Endometrial microvascular endothelial cells (primary cell): ENCODE data around the gene EPG5. TPM values are rescaled to one million over a fixed set of nuclear protein-coding genes. Genes with fewer than 3 reads are reported as not detected.
"Not testable (repeated sequence)": the region's sequence is repeated elsewhere in the genome, so short reads cannot be mapped to it uniquely, and the experiment has no call there.

Source experiments
- in situ Hi-C: cut with HindIII; loops from 2 replicates; pipeline ENCODE4 v1.10.0; 2017; ENCODE audit warnings: low sequenced_read_pairs, low pct_unique_long_range_greater_than_20kb; ENCODE audit errors: inconsistent ontology term
- total RNA-seq: library from RNA; depleted of rRNA; stranded (reverse); fragments of >200 nt; gene quantifications from one replicate; pipeline ENCODE4 v1.2.3, GENCODE V29; 2015; ENCODE audit errors: inconsistent ontology term

EPG5 gene
- total RNA-seq, 1 donor from 2014 or later: 21.0 TPM

GRCh38 chr18:45984546-45985235 lies 17.6 kb upstream of the EPG5 start:
- in situ Hi-C loops: no loop called here

DNA sequence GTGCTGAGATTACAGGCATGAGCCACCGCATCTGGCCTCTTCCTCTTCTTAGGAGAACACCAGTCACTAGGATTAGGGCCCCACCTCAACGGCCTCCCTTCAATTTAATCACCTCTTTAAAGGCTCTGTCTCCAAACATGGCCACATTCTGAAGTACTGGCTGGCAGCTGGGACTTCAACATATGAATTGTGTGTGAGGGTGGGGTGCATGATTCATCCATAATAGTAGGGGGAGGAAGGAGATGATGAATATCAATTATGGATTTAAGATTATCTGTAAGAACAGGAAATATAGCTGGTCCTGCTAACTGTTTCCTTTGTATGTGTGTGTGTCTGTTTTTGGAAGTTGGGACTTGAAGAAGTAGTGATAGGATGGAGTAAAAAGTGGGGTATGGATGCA lies 14.7 kb upstream of the EPG5 start:
- in situ Hi-C loops: no loop called here

DNA sequence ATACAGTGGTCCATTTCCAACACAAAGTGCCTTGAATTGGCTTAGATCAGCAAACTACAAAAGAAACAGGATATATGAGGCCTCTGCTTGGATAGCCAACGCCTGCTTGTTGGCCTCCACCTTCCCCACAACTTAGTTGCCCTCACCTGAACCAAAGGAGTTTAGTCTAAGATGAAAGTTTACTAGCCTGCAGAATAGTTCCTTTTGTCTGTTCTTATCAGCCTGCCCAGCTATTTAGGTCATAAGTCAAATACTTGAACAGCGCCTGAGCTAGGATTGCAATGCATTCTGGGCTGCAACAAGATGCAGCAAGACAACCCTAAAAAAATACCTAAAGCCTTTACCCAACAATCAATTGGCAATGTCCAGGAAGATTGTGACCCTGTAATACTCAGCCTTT lies 13.1 kb upstream of the EPG5 start:
- in situ Hi-C loops: no loop called here

- in situ Hi-C loops: no loop called here
These were observed 11.0 kb upstream of the EPG5 start for GRCh38 chr18:45978084-45978483.

GRCh38 chr18:45976974-45977373 lies 9.8 kb upstream of the EPG5 start:
- in situ Hi-C loops: no loop called here

GRCh38 chr18:45976566-45976965 lies 9.4 kb upstream of the EPG5 start:
- in situ Hi-C loops: no loop called here

GRCh38 chr18:45974088-45974536 lies 7.0 kb upstream of the EPG5 start:
- in situ Hi-C loops: no loop called here

- in situ Hi-C loops: not testable (repeated sequence)
These were observed 2.2 kb downstream of the EPG5 start for GRCh38 chr18:45964913-45965312.

GRCh38 chr18:45962866-45963265 lies 4.3 kb downstream of the EPG5 start:
- in situ Hi-C loops: no loop called here

GRCh38 chr18:45962461-45962860 lies 4.7 kb downstream of the EPG5 start:
- in situ Hi-C loops: no loop called here

- in situ Hi-C loops: not testable (repeated sequence)
These were observed 7.6 kb downstream of the EPG5 start for GRCh38 chr18:45959484-45959883.

DNA sequence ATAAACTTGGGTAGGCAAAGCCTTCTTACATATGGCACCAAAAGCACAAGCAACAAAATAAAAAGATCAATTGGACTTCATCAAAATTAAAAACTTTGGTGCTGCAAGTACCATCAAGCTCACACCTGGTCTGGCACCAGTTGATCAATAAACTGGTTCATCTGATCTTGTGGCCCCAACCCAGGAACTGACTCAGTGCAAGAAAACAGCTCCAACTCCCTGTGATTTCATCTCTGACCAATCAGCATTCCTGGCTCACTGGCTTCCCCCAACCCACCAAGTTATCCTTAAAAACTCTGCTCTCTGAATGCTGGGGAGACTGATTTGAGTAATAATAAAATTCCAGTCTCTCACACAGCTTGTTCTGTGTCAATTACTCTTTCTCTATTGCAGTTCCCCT lies 8.4 kb downstream of the EPG5 start:
- in situ Hi-C loops: no loop called here

DNA sequence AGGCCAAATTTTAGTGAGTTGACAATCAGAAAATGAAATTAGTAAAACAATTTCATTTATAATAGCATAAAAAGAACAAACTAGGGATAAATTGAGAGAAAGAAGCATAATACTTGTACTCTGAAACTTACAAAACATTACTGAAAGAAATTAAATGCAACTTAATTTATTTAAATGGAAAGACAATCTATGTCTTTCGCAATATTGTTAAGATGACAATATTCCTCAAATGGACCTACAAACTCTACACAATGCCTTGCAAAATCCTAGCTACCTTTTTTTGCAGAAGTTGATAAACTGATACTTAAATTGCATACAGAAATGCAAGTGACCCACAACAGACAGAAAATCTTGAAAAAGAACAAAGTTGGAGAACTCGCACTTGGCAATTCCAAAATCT lies 9.1 kb downstream of the EPG5 start:
- in situ Hi-C loops: no loop called here

GRCh38 chr18:45957100-45957499 lies 10.0 kb downstream of the EPG5 start:
- in situ Hi-C loops: no loop called here

GRCh38 chr18:45954070-45954934 lies 12.8 kb downstream of the EPG5 start:
- in situ Hi-C loops: no loop called here

- in situ Hi-C loops: no loop called here
These were observed 16.0 kb downstream of the EPG5 start for GRCh38 chr18:45951016-45951714.

DNA sequence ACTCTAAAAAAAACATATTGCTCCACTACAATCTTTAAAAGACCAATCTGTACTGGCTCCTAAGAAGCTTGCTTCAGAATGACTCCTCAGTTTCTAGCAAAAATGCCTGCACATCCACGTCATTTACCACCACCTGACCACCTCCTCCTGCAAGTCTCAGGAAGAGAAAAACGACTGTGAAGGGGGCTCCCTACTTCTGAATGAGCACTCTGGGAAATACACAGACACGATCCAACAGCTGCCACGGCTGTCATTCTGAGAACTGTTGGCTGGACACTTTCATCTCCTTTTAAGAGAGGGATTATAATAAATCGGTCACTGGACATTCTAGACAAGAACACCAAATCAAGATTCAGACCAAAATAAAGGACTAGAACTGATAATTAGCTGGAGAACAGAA lies 21.5 kb downstream of the EPG5 start:
- in situ Hi-C loops: no loop called here

DNA sequence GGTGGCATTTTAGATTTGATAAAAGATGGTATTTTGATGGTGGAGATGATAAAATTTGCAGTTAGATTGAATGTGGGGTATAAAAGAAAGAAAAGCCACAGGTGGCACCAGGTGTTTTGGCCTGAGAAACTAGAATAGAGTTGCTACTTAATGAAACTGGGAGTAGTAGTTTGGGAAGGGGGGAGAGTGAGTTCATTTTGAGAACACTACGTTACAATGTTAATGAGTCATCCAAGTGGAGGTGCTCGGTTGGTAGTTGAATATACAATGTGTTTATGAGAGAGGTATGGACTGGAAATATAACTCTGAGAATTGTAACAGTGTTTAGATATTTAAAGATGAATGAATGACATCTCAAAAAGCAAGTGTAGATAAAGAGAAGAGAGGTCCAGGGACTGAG lies 26.4 kb downstream of the EPG5 start:
- in situ Hi-C loops: no loop called here

DNA sequence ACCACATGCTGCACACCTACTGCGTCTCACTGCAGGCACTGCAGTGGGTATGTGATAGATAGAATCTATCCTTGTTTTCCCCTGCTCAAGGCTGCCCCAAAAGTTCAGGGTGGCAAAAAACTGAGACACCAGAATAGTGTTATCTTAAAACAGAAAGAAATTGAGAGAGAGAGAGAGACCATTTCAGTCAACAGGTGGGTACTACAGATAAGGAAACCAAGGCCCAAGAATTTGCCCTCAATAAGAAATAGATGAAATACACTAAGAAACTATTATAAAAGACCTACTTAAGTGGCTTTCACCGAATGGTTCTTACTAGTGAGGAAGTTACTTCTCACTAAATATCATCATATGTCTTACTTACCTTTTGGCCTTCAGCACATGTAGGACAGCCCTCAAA lies 27.9 kb downstream of the EPG5 start:
- in situ Hi-C loops: no loop called here

GRCh38 chr18:45938488-45938935 lies 28.6 kb downstream of the EPG5 start:
- in situ Hi-C loops: no loop called here
